Skeletal muscle tissue (tissue), 4 donors: ENCODE data around the gene TGM1. TPM values are rescaled to one million over a fixed set of nuclear protein-coding genes. Genes with fewer than 3 reads are reported as not detected.
"Not testable (repeated sequence)": the region's sequence is repeated elsewhere in the genome, so short reads cannot be mapped to it uniquely, and the experiment has no call there.

Experiments used
- H3K27ac ChIP-seq: one replicate; pipeline ENCODE4 v1.7.0; 2013; ENCODE audit warnings: mild to moderate bottlenecking, low read depth, low read length, inconsistent platforms
- H3K27me3 ChIP-seq, 3 donors: one replicate each; pipeline ENCODE4 v1.7.0; 2013; ENCODE audit warnings: low read length in 3 of 3; ENCODE audit not compliant: control insufficient read depth in 3 of 3, insufficient read depth in 3 of 3
- H3K36me3 ChIP-seq, 3 donors: one replicate each; pipeline ENCODE4 v1.7.0; 2013; ENCODE audit warnings: low read length in 3 of 3; ENCODE audit not compliant: control insufficient read depth in 3 of 3, insufficient read depth in 3 of 3
- H3K4me1 ChIP-seq, 3 donors: one replicate each; pipeline ENCODE4 v1.7.0; 2013; ENCODE audit warnings: low read length in 3 of 3, mild to moderate bottlenecking in 3 of 3; ENCODE audit not compliant: control insufficient read depth in 3 of 3, insufficient read depth in 3 of 3
- H3K4me3 ChIP-seq, 3 donors: one replicate each; pipeline ENCODE4 v1.7.0; 2013; ENCODE audit warnings: low read length in 3 of 3
- H3K9ac ChIP-seq, 3 donors: one replicate each; pipeline ENCODE4 v1.7.0; 2013; ENCODE audit warnings: low read length in 3 of 3, mild to moderate bottlenecking in 3 of 3, moderate library complexity in 2 of 3, low read depth in 1 of 3
- H3K9me3 ChIP-seq, 3 donors: one replicate each; pipeline ENCODE4 v1.7.0; 2013; ENCODE audit warnings: low read length in 3 of 3; ENCODE audit not compliant: control insufficient read depth in 3 of 3
- total RNA-seq: library from RNA; depleted of rRNA; stranded (reverse); fragments of >200 nt; gene quantifications from one replicate; pipeline ENCODE4 v1.2.3, GENCODE V29; 2014
- donor health status: Osteomylitis.

The TGM1 gene
- total RNA-seq, 1 donor from 2014 or later: 0.52 TPM

- H3K9ac ChIP-seq: no peak overlapping the region
- H3K36me3 ChIP-seq: no peaks in the 10 kb centered on the region
- no peaks in the 10 kb centered on the region for H3K27me3 ChIP-seq
- no peaks in the 10 kb centered on the region for H3K9me3 ChIP-seq
- H3K27ac ChIP-seq: peak overlapping the region; percentile 12
- H3K4me3 ChIP-seq: no peak overlapping the region
- H3K4me1 ChIP-seq: no peaks in the 10 kb centered on the region
These were observed 38.3 kb downstream of the TGM1 start for GRCh38 chr14:24224618-24225071.

GRCh38 chr14:24222987-24223386 lies 40.0 kb downstream of the TGM1 start:
- H3K4me1 ChIP-seq, H3K27ac ChIP-seq: not testable (repeated sequence)

GRCh38 chr14:24219521-24219920 lies 43.5 kb downstream of the TGM1 start:
- no peak overlapping the region for H3K27ac ChIP-seq
- H3K4me3 ChIP-seq: no peak overlapping the region
- H3K4me1 ChIP-seq: peaks cover 6 to 17% (median 11%) of the 10 kb centered on the region in 3 donors
- H3K9me3 ChIP-seq: no peaks in the 10 kb centered on the region
- H3K36me3 ChIP-seq: peaks cover 0 to 8% (median 8%) of the 10 kb centered on the region in 3 donors
- H3K27me3 ChIP-seq: no peaks in the 10 kb centered on the region
- no peak overlapping the region for H3K9ac ChIP-seq

More at GRCh38 chr14:24222987-24223386, 40.0 kb downstream of the TGM1 start:
- not testable (repeated sequence) for H3K36me3 ChIP-seq, H3K9me3 ChIP-seq, H3K27me3 ChIP-seq, H3K4me3 ChIP-seq, H3K9ac ChIP-seq

GRCh38 chr14:24219080-24219479 lies 43.9 kb downstream of the TGM1 start:
- no peak overlapping the region for H3K9ac ChIP-seq

GRCh38 chr14:24216876-24217275 lies 46.1 kb downstream of the TGM1 start:
- Histone ChIP-seq H3K4me1 (peaks cover 14 to 31% (median 19%) of the 10 kb centered on the region in 3 donors), H3K36me3 (peaks cover 0 to 12% (median 8%) of the 10 kb centered on the region in 3 donors)
- H3K27me3 ChIP-seq, H3K27ac ChIP-seq, H3K4me3 ChIP-seq, H3K9ac ChIP-seq, H3K9me3 ChIP-seq: not testable (repeated sequence)

More at GRCh38 chr14:24219080-24219479, 43.9 kb downstream of the TGM1 start:
- peaks cover 0 to 12% (median 8%) of the 10 kb centered on the region in 3 donors for H3K36me3 ChIP-seq
- H3K4me1 ChIP-seq: peaks cover 8 to 21% (median 14%) of the 10 kb centered on the region in 3 donors
- H3K4me3 ChIP-seq: no peak overlapping the region
- H3K27me3 ChIP-seq: no peaks in the 10 kb centered on the region
- H3K9me3 ChIP-seq: no peaks in the 10 kb centered on the region
- no peak overlapping the region for H3K27ac ChIP-seq

GRCh38 chr14:24216345-24216699 lies 46.7 kb downstream of the TGM1 start:
- H3K9ac ChIP-seq: peak overlapping the region in 1 of 3 donors; percentile 95
- H3K36me3 ChIP-seq: peaks cover 4 to 18% (median 10%) of the 10 kb centered on the region in 3 donors
- H3K4me1 ChIP-seq: peaks cover 14 to 31% (median 19%) of the 10 kb centered on the region in 3 donors
- no peaks in the 10 kb centered on the region for H3K9me3 ChIP-seq
- peak overlapping the region; percentile 97 to 100 (median 98) for H3K4me3 ChIP-seq
- H3K27ac ChIP-seq: peak overlapping the region; percentile 85
- H3K27me3 ChIP-seq: no peaks in the 10 kb centered on the region

GRCh38 chr14:24215495-24216344 lies 47.3 kb downstream of the TGM1 start, which contains the start of gene MDP1:
TSS of gene MDP1 (minus strand) at chr14:24216066. CDS start at chr14:24215955, 111 bp downstream.
- peak within 1 kb of the TSS; percentile 93 to 95 (median 94) for H3K9ac ChIP-seq
- H3K4me1 ChIP-seq: peaks cover 14 to 31% (median 19%) of the 10 kb centered on the region in 3 donors
- no peaks in the 10 kb centered on the region for H3K9me3 ChIP-seq
- H3K36me3 ChIP-seq: peaks cover 7 to 20% (median 13%) of the 10 kb centered on the region in 3 donors
- H3K27ac ChIP-seq: peak within 1 kb of the TSS; percentile 85
- H3K4me3 ChIP-seq: peak within 1 kb of the TSS; percentile 97 to 100 (median 98)
- H3K27me3 ChIP-seq: no peaks in the 10 kb centered on the region

- H3K4me1 ChIP-seq: peaks cover 14 to 31% (median 19%) of the 10 kb centered on the region in 3 donors
- H3K4me3 ChIP-seq: peak overlapping the region; percentile 75 to 87 (median 87)
- H3K36me3 ChIP-seq: peaks cover 21 to 32% (median 29%) of the 10 kb centered on the region in 3 donors
- peak overlapping the region; percentile 81 to 89 (median 81) for H3K9ac ChIP-seq
- H3K27ac ChIP-seq: peak overlapping the region; percentile 90
- H3K9me3 ChIP-seq: no peaks in the 10 kb centered on the region
- H3K27me3 ChIP-seq: no peaks in the 10 kb centered on the region
These were observed 48.9 kb downstream of the TGM1 start for GRCh38 chr14:24213866-24214662.

- Histone ChIP-seq H3K9ac (peak within 1 kb of the TSS; percentile 81 to 89 (median 81)), H3K4me3 (peak within 1 kb of the TSS; percentile 75 to 87 (median 87)), H3K9me3 (no peaks in the 10 kb centered on the region), H3K4me1 (peaks cover 14 to 31% (median 19%) of the 10 kb centered on the region in 3 donors), H3K27ac (peak within 1 kb of the TSS; percentile 90), H3K27me3 (no peaks in the 10 kb centered on the region), H3K36me3 (peaks cover 21 to 33% (median 31%) of the 10 kb centered on the region in 3 donors)
These were observed 49.8 kb downstream of the TGM1 start, which contains the start of gene CHMP4A for GRCh38 chr14:24212924-24213865. TSS of gene CHMP4A (minus strand) at chr14:24213488. CDS start at chr14:24213439, 49 bp downstream.
